ENCODE measurements around the gene WDR64.
"Not testable (repeated sequence)": the region's sequence is repeated elsewhere in the genome, so short reads cannot be mapped to it uniquely, and the experiment has no call there.

Gene WDR64

DNA sequence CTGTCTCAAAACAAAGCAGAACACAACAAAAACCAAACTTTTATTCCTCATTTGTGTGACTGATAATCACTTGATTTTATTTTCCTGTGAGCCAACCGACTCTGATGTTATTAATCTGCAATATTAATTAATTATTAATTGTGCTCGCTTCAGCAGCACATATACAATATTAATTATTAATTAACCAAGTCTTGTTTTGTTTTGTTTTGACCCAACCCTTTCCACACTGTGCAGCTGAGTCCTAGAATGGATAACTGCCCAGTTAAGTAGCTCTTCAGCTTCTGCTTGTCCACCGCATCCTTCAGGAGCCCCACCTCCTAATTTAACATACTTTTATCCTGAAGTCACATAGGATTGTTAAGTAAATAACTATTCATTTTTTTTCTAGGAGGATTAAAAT, 148.6 kb downstream of the WDR64 start:
- no peak for DNase-seq (ENCODE audit: low spot score)

DNA sequence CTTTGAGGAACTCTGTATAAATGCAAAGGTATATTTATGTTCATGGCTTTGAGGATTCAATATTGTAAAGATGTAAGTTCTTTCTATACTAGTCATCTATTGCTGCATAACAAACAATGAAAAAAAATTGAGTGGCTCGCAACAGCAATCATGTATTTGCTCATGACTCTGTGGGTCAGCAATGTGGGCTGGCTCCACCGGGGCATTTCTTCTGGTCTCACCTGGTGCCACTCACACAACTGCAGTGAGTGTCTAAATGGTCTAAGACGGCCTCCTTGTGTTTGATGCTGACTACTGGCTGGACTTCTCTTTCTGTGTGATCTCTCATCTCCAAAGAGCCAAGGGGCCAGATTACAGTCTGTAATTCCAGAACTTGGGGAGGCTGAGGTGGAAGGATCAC, 150.8 kb downstream of the WDR64 start:
- no peak for DNase-seq (ENCODE audit: low spot score)

DNA sequence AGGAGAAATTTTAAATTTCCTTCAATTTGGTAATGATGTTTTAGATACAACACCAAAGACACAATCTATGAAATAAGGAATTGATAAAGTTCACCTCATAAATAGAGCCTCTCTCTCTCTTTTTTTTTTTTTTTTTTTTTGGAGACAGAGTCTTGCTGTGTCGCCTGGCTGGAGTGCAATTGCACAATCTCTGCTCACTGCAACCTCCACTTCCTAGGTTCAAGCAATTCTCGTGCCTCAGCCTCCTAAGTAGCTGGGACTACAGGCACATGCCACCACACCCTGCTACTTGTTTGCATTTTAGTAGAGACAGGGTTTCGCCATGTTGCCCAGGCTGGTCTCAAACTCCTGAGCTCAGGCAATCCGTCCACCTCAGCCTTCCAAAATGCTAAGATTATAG, 152.6 kb downstream of the WDR64 start:
- not testable (repeated sequence) for DNase-seq (ENCODE audit: low spot score)

DNA sequence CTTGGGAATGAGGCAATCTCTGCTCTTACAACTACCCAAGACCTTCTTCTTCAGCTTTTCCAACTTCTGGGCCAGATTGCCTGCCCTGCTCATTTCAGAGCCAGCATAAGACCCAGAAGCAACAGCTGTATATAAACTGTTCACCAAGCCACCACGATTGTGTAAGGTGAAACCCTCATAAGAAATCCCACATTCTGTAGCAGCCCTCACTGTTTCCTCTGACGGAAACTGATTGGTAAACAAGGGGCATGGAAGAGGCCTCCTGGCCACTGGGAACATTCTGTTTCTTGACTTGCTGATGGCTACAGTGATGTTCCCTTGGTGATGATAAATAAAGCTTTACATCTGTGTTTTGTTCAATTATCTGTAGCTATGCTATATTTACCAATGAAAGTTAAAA, 156.2 kb downstream of the WDR64 start:
- DNase-seq (ENCODE audit: low spot score), result no peak

DNA sequence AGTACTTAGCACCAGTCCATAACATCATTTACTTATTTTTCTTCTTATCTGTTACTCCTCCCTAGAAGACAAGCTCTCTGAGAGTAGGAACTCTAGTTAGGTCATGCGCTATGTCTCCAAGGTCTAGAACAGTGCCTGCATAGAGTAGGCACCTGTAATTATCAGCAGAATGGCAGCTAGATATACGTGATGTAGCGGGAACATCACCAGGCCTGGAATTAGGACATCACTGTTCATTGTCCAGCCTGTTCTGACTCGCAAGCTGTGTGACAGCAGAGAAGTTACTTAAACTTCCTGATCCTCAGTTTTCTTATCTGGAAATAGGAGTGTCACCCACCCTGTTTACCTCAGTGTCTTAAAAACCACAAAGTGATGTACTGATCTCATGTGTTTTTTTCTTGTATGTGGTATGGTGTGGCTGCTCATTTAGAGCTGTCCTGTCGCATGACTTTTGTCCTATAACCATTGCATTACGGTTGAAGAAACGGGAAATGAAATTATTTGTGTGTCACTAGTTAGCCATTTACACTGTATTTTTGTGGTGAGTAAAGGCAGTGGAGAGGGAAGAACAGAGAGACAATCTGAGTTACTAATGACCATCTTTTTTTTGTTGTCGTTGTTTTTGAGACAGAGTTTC, 158.8 kb downstream of the WDR64 start:
- no peak for DNase-seq (ENCODE audit: low spot score)

DNA sequence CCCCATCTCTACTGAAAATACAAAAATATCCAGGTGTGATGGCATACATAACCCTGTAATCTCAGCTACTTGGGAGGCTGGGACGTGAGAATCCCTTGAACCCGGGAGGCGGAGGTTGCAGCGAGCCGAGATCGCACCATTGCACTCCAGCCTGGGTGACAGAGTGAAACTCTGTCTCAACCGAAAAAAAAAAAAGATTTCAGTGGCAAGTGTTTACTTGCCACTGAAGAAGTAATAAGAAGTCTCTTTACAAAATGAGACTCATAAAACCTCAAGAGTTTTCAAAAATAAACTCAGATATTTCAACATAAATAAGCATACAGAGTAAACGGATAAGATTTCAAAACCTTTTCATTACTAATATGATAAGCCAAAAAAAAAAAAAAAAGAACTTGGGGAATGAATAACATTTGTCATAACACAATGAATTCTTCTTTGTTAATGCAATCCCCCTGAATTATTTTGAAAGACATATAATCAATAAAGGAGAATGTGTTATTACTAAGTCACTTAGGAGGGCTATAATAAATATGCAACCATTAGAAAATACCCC, 161.8 kb downstream of the WDR64 start:
- DNase-seq (ENCODE audit: low spot score), result no peak

DNA sequence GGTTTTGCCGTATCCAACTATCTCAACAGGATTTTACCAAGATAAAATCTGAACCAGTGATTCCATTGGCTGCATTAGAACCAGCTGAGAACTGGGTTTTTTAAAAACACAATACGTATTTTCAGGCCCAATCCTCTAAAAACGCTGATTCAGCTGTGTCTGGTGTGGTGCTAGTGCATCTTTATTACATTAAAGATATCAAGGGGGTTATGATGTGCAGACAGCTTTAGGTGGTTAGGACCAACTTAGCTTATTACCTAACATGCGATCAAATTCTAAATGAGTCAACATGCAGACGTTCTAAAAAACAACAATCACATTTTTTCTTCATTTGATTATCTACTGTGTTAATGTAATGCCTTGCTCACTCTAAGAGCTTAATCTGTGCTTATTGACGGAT, 163.9 kb downstream of the WDR64 start:
- DNase-seq (ENCODE audit: low spot score), result no peak

DNA sequence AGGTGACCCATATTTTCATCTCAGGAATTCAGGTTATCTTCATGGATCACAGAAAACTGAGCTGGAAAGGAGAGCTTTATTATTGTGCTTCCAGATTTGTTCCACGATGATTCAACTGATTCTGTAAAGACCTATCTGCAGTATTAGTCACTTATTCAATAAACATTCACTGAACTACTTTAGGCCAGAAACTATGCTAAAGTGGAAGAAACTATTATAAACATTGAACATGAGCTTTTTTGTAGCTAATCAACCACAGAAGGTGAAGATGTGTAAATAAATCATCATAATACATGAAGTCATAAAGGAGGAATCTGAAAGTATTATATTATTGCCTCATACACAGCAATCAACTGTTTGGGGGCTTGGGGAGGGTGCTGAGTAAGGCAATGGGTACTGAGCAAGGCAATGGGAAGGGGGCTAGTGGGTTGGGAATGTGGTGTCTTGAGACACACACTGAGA, 165.3 kb downstream of the WDR64 start:
- no peak for DNase-seq (ENCODE audit: low spot score)

DNA sequence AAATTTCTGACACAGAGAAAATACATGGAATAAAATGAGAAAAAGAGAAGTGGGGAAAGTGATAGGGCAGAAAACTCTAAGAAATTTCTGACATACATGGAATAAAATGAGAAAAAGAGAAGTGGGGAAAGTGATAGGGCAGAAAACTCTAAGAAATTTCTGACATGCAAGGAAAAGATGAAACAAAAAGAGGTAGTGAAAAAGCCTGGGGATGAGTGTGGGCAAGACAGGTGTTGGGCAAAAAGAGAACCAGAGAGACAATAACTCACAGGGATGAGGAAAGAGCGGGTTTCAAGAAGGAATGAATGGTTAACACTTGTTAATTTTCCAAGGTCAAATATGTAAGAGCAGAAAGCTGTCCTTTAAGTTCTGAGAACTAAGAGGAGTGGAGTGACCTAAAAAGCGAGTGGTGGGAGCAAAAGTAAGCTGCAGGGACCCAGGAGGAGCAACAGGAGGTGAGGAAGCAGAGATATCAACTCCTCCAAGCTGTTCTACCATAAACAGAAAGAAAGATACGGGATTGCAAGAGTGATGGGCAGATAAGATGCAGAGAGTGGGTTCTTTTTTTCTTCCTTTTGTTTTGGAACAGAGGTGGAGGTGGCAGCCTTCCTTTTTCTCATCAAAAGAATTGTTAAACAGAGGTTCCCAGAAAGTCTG, 166.0 kb downstream of the WDR64 start:
- DNase-seq (ENCODE audit: low spot score), result no peak

DNA sequence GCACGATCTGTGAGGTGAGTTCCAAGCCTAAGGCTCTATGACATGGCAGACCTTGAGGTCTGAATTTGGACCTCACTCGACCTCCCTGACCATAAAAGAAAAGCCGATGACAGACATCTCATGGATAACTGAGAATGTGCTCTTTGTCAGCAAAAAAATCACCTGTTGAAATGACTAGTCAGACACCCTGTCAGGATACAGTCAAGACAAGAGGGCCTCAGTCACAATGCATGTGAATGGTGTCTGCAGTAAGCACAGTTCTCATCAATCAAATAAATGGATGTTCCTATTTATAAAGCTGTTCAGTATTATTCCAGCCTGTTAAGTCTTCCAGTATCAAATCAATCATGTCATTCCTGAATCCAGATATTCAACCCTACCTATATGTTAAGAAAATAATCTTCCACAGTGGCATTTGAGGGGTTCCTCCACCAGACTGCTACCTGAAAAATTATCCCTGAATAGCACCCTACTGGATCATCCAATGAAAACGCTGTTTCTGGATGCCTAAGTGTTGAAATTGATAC, 167.3 kb downstream of the WDR64 start:
- DNase-seq (ENCODE audit: low spot score), result no peak

DNA sequence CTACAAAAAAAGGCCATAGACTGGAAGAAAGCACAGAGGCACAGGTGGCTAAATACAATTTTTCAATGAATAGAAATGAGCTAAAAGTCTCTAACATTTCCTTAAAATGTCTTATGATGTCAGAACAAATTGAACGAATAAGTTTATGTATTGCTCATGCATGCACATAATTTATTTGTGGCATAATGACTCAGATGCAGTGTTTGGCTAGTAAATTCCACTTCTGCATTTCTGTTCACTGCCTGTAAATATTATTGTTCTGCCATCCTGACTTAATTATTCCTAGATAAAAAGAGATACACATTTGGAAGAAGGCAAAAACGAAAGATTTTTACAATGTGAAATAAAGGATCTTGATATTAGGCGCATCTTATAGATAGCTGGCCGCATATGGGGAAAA, 169.3 kb downstream of the WDR64 start:
- DNase-seq (ENCODE audit: low spot score), result no peak

DNA sequence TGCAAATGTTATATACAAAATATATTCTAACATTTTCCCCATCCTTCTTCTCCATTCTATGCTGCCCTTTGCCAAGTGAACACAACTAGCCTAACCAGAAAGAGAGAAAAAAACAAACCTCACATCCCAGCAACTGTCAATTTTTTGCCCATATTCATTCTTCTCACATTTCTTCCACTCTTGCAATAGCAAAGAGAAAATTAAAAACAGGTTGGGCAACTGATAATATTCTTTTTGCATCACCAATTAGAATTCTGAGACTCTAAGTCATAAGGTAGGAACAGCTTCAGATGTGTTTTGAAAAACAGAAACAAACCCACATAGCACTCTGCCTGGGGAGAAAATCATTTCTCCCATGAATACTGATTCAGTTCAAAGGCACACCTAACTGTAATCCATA, 170.8 kb downstream of the WDR64 start:
- no peak for DNase-seq (ENCODE audit: low spot score)

DNA sequence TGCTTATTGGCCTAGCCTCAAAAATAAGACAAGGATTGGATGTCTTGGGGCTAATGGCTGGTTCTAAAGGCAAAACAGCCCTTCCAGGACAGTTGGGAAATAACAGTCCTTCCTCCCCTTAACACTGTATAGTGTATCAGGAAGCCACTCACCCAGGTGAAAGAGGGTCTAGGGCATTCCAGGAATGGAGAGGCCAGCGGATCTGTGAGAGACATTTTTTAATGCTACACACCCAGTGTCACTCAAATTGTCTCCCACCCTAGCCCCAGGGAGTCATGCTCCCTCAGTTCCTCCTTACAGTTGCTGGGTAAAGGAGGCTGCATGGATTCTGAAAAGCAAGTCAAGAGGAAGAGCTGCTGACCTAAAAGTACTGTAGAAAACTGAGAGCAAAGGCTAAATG, 171.8 kb downstream of the WDR64 start:
- DNase-seq (ENCODE audit: low spot score), result no peak

DNA sequence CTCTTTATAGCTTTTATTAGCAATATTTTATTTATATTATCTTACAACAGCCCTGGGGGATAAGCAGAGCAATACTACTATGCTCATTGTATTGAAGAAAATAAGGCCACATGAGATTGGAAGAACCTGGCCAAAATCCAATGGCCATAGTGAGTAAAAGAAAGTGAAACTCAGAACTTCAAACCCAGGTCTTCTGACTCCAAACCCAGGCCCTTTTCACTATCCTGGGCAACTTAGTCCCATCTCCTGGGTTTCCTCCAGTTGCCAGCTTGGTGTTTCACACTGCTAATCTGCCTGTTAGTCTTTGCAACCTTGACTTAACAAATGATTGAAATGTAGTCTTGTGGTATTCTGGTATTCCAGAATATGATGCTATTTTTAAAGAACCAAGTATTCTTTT, 173.5 kb downstream of the WDR64 start:
- no peak for DNase-seq (ENCODE audit: low spot score)

DNA sequence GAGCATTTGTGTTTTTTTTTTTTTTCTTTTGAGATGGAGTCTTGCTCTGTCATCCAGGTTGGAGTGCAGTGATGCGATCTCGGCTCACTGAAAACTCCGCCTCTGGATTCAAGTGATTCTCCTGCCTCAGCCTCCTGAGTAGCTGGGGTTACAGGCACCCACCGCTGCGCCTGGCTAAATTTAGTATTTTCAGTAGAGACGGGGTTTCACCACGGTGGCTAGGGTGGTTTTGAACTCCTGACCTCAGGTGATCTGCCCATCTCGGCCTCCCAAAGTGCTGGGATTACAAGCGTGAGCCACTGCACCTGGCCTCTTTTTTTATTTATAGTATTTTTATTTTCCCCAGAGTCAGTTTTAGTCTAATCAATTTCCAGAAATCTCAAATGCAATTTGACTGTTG, 174.5 kb downstream of the WDR64 start:
- not testable (repeated sequence) for DNase-seq (ENCODE audit: low spot score)

DNA sequence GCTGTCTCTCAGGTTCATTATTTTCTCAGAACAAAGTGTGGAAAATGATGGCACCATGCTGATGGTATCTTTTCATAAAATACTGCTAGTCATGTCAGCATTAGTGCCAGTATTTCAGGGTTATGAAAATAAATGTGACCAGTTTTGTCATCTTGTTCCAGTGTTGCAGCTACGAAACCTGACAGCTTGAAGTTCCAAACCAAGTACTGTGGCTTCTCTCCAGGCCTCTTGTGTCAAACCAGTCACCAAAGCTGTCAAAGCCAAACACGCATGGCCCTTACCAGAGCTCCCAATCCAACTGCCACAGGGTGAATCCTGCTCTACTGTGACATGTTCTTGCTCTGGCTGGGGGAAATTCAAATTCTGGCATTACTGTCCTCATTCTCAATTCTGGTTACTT, 175.2 kb downstream of the WDR64 start:
- no peak for DNase-seq (ENCODE audit: low spot score)

DNA sequence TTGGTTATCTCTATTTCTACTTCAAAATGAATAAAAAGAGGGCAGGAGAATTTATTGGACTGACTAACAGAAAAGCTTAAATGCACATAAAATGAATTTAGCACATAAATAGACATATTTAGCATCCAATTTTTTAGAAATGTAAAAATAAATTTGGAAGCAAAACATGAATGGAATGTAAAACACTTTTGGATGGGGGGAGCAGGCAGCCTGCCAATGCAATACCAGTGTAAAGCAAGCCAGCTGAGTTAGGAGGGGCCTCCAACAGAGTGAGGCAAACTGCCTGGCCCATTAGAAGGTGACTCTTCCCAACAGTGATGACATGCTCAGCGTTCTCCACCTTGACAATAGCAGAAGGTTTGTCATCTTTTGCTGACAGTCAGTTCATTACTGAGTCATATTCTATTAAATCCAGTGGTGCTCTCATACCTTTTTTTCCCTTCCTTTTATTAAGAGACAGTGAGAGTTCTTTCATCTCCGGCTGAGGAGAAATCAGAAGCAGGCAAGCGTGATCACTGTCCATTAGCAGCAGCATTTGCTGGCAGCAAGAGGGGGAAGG, 176.5 kb downstream of the WDR64 start:
- no peak for DNase-seq (ENCODE audit: low spot score)

DNA sequence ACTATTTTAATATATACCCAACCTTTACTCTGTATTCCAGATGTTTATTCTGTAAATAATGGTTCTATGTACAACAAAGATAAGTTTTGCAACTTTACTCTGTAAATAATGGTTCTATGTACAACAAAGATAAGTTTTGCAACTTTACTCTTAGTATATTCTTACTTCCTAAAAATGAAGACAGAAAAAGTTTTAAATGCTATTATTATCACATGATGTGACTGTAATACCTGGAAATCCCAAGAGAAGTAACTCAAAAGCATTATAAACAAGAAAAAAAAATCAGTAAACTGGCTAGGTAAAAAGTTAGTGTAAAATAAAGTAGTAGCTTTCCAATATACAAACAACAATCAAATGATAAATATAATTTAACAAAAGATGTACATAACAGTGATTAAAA, 177.4 kb downstream of the WDR64 start:
- no peak for DNase-seq (ENCODE audit: low spot score)

DNA sequence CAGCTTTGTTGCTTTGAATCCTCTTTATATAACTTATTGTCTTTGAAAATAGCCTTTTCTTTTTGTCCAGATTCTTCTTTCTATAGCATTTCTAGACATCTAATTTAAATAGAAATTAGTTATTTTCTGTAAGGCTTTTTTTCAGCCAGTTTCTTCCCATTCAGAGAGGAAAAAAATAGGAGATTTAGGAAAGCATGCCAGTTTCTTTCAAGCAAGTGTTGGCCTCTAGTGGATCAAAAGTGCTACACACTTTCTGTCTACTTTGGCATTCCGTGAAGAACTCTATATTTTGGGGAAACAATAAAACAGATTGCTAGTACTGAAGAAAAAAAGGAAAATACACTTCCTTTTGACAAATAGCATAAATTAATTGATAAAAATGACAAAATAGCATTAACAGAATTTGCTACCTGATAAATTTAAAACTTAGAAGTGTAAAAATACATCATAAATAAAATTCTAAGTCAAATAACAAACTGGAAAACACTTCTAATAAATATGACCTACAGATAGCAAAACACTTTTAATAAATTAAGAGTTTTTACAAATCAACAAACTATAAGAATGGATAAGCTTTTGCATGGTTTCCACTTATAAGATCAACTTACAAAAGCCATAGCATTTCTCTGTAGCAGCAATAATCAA, 182.8 kb downstream of the WDR64 start:
- no peak for DNase-seq (ENCODE audit: low spot score)

DNA sequence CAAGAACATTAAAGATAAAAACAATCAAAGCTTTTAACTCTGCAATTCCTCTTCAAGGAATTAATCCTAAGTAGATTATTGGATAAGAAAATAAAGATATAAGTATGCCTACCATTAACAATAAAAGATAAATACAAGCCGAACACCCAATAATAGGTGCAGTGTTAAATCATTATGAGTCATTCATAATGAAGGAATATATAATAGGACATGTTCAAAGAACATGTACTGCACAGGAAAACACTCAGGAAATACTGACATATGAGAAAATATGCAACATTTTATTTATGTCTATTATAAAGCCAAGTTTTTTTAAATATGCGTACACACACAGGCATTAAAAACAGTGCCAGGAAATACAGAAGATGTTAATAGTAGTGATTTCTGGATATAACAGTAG, 184.9 kb downstream of the WDR64 start:
- no peak for DNase-seq (ENCODE audit: low spot score)

DNA sequence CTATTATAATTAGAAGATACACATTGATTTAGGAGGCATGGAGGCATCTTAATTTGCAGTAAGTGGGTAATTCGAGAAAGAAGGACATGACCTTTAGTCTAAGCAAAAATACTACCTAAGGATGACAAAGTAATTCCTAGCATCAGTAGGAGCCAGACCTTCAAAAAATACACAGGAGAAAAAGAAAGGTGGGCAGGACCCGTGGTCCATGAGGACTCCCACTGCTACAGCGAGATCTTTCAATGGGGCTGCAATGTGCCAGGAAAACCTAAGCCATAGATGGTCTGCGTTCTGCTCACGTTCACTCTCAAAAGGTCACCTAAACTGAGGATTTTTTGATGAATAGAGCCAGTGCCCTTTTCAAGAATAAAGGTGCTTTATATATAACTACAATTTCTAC, 185.3 kb downstream of the WDR64 start:
- DNase-seq (ENCODE audit: low spot score), result no peak

DNA sequence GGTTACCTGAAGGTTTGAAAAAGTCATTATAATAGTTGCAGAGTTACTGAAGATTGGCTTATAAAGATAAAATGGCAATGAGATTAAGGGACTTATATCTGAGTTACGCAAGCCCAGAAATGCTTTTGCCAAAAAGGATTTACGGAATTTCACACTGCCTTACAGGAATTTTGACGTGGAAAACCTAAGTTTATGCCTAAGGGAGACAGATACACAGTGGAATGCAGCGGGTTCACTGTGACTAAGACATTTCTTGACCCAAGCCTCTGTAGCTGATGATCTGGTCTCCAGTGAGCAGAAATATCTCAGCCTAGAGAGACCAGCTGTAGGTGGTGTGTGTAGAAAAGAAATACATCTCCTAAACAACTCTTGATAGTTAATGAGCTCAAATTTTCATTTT, 185.8 kb downstream of the WDR64 start:
- DNase-seq (ENCODE audit: low spot score), result no peak

DNA sequence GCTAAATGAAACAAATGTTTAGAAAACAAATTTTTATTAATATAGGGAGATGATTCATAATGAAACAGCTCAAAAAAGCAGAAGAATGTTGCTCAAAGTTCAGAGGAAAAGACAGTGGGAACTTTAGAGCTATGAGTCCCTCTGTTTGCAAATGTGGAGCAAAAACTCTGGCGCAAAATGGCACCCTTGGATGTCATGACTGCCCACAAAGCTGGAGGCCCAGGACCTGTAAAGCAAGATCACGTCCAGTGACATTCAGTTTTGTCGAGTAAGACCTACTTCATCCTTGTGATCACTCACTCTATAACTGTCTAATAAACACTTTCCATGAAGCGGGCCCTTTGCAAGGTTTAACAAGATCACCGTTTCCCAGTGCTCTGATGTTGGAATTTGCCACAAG, 186.8 kb downstream of the WDR64 start:
- no peak for DNase-seq (ENCODE audit: low spot score)

Measured in germinal center (tissue), 1 donor.